HCT116 (cell line): Measurements from ENCODE around the gene ST3GAL5. TPM values are rescaled to one million over a fixed set of nuclear protein-coding genes. Genes with fewer than 3 reads are reported as not detected.

Experiments
- ATAC-seq: fragments of 200-7000 bp; cut with Tn5 transposase; 2 replicates; pipeline ENCODE4 v1.9.1; 2020; ENCODE audit warnings: mild to moderate bottlenecking, moderate library complexity
- BruUV-seq: library from RNA; stranded (reverse); fragments of 400-500 nt; replicated peaks from 2 replicates; lab custom pipeline; 2021; lab: Mats Ljungman, UMichigan
- CTCF ChIA-PET: fragments of 300-600 bp; sonication (Branson Sonifier 250); formaldehyde crosslinking; loops from one replicate; lab custom pipeline; 2021; ENCODE audit warnings: antibody characterized with exemption; lab: Charles Lee
- POLR2A ChIA-PET: fragments of 300-600, 350-600 bp; sonication (Branson Sonifier 250); formaldehyde crosslinking; loops from one replicate; lab custom pipeline; 2021; ENCODE audit warnings: antibody characterized with exemption; lab: Charles Lee
- RAD21 ChIA-PET, 2 experiments: fragments of 300-600 bp; sonication (Branson Sonifier 250); formaldehyde crosslinking; loops; one replicate each; lab custom pipeline; 2023; ENCODE audit warnings: low total read pairs in 2 of 2; ENCODE audit not compliant: uncharacterized antibody in 2 of 2, unreplicated experiment in 2 of 2, low non-redundant PET in 1 of 2; lab: Charles Lee
- DNase-seq: peaks from one replicate; pipeline ENCODE4 v3.0.0-alpha.2; 2010; ENCODE audit warnings: low read depth, low spot score
- H2AFZ ChIP-seq: fragments of 200-600 bp; shearing (Covaris generic), sonication (generic); 2 replicates; pipeline ENCODE4 v1.6.1; 2017; ENCODE audit warnings: low read depth, mixed run types, mixed read lengths, antibody characterized with exemption, low read length; ENCODE audit not compliant: poor library complexity, severe bottlenecking
- H3K27ac ChIP-seq: 2 replicates; pipeline ENCODE4 v1.5.1; 2012; ENCODE audit warnings: low read depth, low read length
- H3K27me3 ChIP-seq: fragments of 200-600 bp; sonication (generic); 2 replicates; pipeline ENCODE4 v1.6.1; 2016; ENCODE audit warnings: mixed run types, low read length, mixed read lengths; ENCODE audit not compliant: insufficient read depth
- H3K36me3 ChIP-seq, 2 experiments: fragments of 200-500 bp in 1 of 2; fragments of 200-600 bp in 1 of 2; sonication (Bioruptor generic) in 1 of 2; sonication (generic) in 1 of 2; 2 replicates each; pipeline versions ENCODE4 v1.5.1 to v1.6.1; 2014 to 2016; ENCODE audit warnings: low read length in 2 of 2, inconsistent platforms in 1 of 2, mixed read lengths in 1 of 2, mixed run types in 1 of 2; ENCODE audit not compliant: insufficient read depth in 2 of 2, control insufficient read depth in 1 of 2
- H3K4me1 ChIP-seq, 2 experiments: fragments of 200-600 bp in 1 of 2; sonication (generic) in 1 of 2; 2 replicates each; pipeline versions ENCODE4 v1.5.1 to v1.6.1; 2012 to 2017; ENCODE audit warnings: low read length in 2 of 2, inconsistent platforms in 1 of 2, mild to moderate bottlenecking in 1 of 2, mixed read lengths in 1 of 2, mixed run types in 1 of 2, moderate library complexity in 1 of 2; ENCODE audit not compliant: insufficient read depth in 2 of 2, control insufficient read depth in 1 of 2
- H3K4me2 ChIP-seq: fragments of 200-600 bp; sonication (generic); 2 replicates; pipeline ENCODE4 v1.6.1; 2017; ENCODE audit warnings: mixed run types, low read length, mixed read lengths
- H3K4me3 ChIP-seq, 2 experiments: fragments of 200-600 bp in 1 of 2; sonication (generic) in 1 of 2; replicated peaks in 1 of 2; 2 replicates each; pipeline ENCODE4 v1.5.1; 2011 to 2016; ENCODE audit warnings: low read length in 2 of 2, control low read depth in 1 of 2, low read depth in 1 of 2, mild to moderate bottlenecking in 1 of 2, mixed read lengths in 1 of 2, mixed run types in 1 of 2
- H3K79me2 ChIP-seq: fragments of 200-600 bp; sonication (generic); 2 replicates; pipeline ENCODE4 v1.6.1; 2017; ENCODE audit warnings: mild to moderate bottlenecking, mixed run types, low read length, moderate library complexity, mixed read lengths; ENCODE audit not compliant: insufficient read depth
- H3K9ac ChIP-seq: fragments of 200-600 bp; sonication (generic); 2 replicates; pipeline ENCODE4 v1.6.1; 2016; ENCODE audit warnings: low read length, mixed read lengths
- H3K9me2 ChIP-seq: fragments of 200-600 bp; sonication (generic), shearing (Covaris generic); 2 replicates; pipeline ENCODE4 v1.6.1; 2017; ENCODE audit warnings: mixed run types, mild to moderate bottlenecking, moderate library complexity; ENCODE audit not compliant: insufficient read depth
- H3K9me3 ChIP-seq, 2 experiments: fragments of 200-500 bp in 1 of 2; fragments of 200-600 bp in 1 of 2; sonication (Bioruptor generic) in 1 of 2; sonication (generic) in 1 of 2; 2 replicates each; pipeline ENCODE4 v1.6.1; 2014 to 2017; ENCODE audit warnings: low read length in 2 of 2, mixed read lengths in 2 of 2, inconsistent platforms in 1 of 2, low read depth in 1 of 2, mild to moderate bottlenecking in 1 of 2, mixed run types in 1 of 2, moderate library complexity in 1 of 2; ENCODE audit not compliant: control insufficient read depth in 1 of 2, insufficient read depth in 1 of 2
- H4K20me1 ChIP-seq: fragments of 200-600 bp; sonication (generic), shearing (Covaris generic); 2 replicates; pipeline ENCODE4 v1.6.1; 2017; ENCODE audit warnings: mixed run types, mild to moderate bottlenecking, moderate library complexity; ENCODE audit not compliant: insufficient read depth
- CTCF ChIP-seq, 3 experiments: fragments of 200-600 bp in 1 of 3; sonication (generic) in 1 of 3; IDR thresholded peaks in 2 of 3; conservative IDR thresholded peaks in 1 of 3; 2 replicates each; pipeline ENCODE4 v1.5.1; 2012 to 2017; ENCODE audit warnings: low read depth in 2 of 3, low read length in 2 of 3, antibody characterized with exemption in 1 of 3, borderline replicate concordance in 1 of 3, control low read depth in 1 of 3, mild to moderate bottlenecking in 1 of 3, mixed read lengths in 1 of 3, mixed run types in 1 of 3, moderate library complexity in 1 of 3; ENCODE audit not compliant: insufficient read depth in 1 of 3
- EGR1 ChIP-seq: IDR thresholded peaks from 2 replicates; pipeline ENCODE4 v1.6.1; 2012; ENCODE audit warnings: low read depth
- EZH2 ChIP-seq: fragments of 200-600 bp; sonication (generic); IDR thresholded peaks from 2 replicates; pipeline ENCODE4 v1.6.1; 2017; ENCODE audit warnings: antibody characterized with exemption, mixed run types
- EZH2phosphoT487 ChIP-seq: fragments of 200-600 bp; IDR thresholded peaks from 2 replicates; pipeline ENCODE4 v1.6.1; 2018; ENCODE audit warnings: antibody characterized with exemption, borderline replicate concordance
- POLR2A ChIP-seq: IDR thresholded peaks from 2 replicates; pipeline ENCODE4 v1.7.0; 2011; ENCODE audit warnings: borderline replicate concordance; ENCODE audit not compliant: insufficient read depth, insufficient read length; ENCODE audit errors: extremely low read depth
- SIN3A ChIP-seq: IDR thresholded peaks from 2 replicates; pipeline ENCODE4 v1.6.1; 2012; ENCODE audit warnings: low read depth
- SP1 ChIP-seq: IDR thresholded peaks from 2 replicates; pipeline ENCODE4 v1.6.1; 2012; ENCODE audit warnings: low read depth
- YY1 ChIP-seq: IDR thresholded peaks from 2 replicates; pipeline ENCODE4 v1.6.1; 2011; ENCODE audit warnings: low read length, low read depth, moderate library complexity, mild to moderate bottlenecking; ENCODE audit not compliant: insufficient replicate concordance; ENCODE audit errors: extremely low read depth
- intact Hi-C: fragments of 100-400 bp; cut with micrococcal nuclease; formaldehyde crosslinking; loops from 2 replicates; pipeline ENCODE4 v1.10.0; 2022
- total RNA-seq: library from RNA; stranded (reverse); gene quantifications from one replicate; pipeline ENCODE4 v1.2.1, GENCODE V29; 2021; ENCODE audit not compliant: unreplicated experiment

ST3GAL5 gene
- total RNA-seq, 1 experiment from 2014 or later, result 14.8 TPM

GRCh38 chr2:85801871-85802270 lies 86.9 kb downstream of the ST3GAL5 start:
- H3K9ac ChIP-seq, result no peak overlapping the region
- peaks cover 11 to 19% of the 10 kb centered on the region in 2 experiments; a peak in 3 of 4 replicates for H3K4me1 ChIP-seq
- no peak for DNase-seq
- ATAC-seq, result no peak
- H3K27me3 ChIP-seq, result no peaks in the 10 kb centered on the region
- no peaks in the 10 kb centered on the region for H3K79me2 ChIP-seq
- no peaks in the 10 kb centered on the region for H3K36me3 ChIP-seq
- H3K27ac ChIP-seq, result no peak overlapping the region
- H2AFZ ChIP-seq, result no peak overlapping the region
- CTCF ChIA-PET, result interaction anchor here (1.5 kb wide), 1 partner anchor 53 kb away, joined by 4 read pairs; no protein-coding TSS in a partner anchor
- no peak overlapping the region for H3K4me2 ChIP-seq
- POLR2A ChIA-PET, result no interaction called here
- TF ChIP-seq SIN3A (no peak), CTCF (IDR thresholded peaks at IDR 0.05 in 2 of 3, conservative IDR thresholded peaks at IDR 0.05 in 1 of 3; ENCODE audit: borderline replicate concordance in 1 of 3, insufficient read depth in 1 of 3, low read depth in 2 of 3, low read length in 2 of 3) (no peak), EGR1 (no peak), YY1 (no peak), SP1 (no peak), POLR2A (no peak)
- TF ChIP-seq, all 23 proteins: peak for 0
- intact Hi-C loops, result no loop called here
- no peaks in the 10 kb centered on the region for H3K9me3 ChIP-seq
- RAD21 ChIA-PET, result no interaction called here
- no peak overlapping the region for H3K4me3 ChIP-seq
- no peaks in the 10 kb centered on the region for H4K20me1 ChIP-seq
- no peaks in the 10 kb centered on the region for H3K9me2 ChIP-seq
- BruUV-seq, result no TSS peak

GRCh38 chr2:85800586-85800985 lies 88.2 kb downstream of the ST3GAL5 start:
- Histone ChIP-seq H2AFZ (no peak overlapping the region), H3K27me3 (no peaks in the 10 kb centered on the region)
- TF ChIP-seq YY1 (no peak), CTCF (IDR thresholded peaks at IDR 0.05 in 2 of 3, conservative IDR thresholded peaks at IDR 0.05 in 1 of 3; ENCODE audit: borderline replicate concordance in 1 of 3, insufficient read depth in 1 of 3, low read depth in 2 of 3, low read length in 2 of 3) (no peak), EZH2 (no peak), EZH2phosphoT487 (no peak)
- TF ChIP-seq, all 23 proteins: peak for 0
- no peak overlapping the region for H3K27ac ChIP-seq
- intact Hi-C loops, result no loop called here
- H3K9me3 ChIP-seq, result no peaks in the 10 kb centered on the region
- no TSS peak for BruUV-seq
- no peak overlapping the region for H3K4me2 ChIP-seq
- RAD21 ChIA-PET, result no interaction called here
- no peak for DNase-seq
- ATAC-seq, result no peak
- H3K79me2 ChIP-seq, result no peaks in the 10 kb centered on the region
- POLR2A ChIA-PET, result no interaction called here
- CTCF ChIA-PET, result interaction anchor here (2.0 kb wide), 1 partner anchor 71 kb away, joined by 10 read pairs; no protein-coding TSS in a partner anchor
- no peaks in the 10 kb centered on the region for H3K9me2 ChIP-seq
- H3K4me1 ChIP-seq, result peaks cover 11 to 19% of the 10 kb centered on the region in 2 experiments; a peak in 3 of 4 replicates
- H3K9ac ChIP-seq, result no peak overlapping the region
- no peak overlapping the region for H3K4me3 ChIP-seq
- H3K36me3 ChIP-seq, result no peaks in the 10 kb centered on the region
- H4K20me1 ChIP-seq, result no peaks in the 10 kb centered on the region
